Subcutaneous adipose tissue (tissue), 4 donors: ENCODE data around the gene CSMD2. TPM values are rescaled to one million over a fixed set of nuclear protein-coding genes. Genes with fewer than 3 reads are reported as not detected.

Source experiments
- total RNA-seq, 4 donors: library from RNA; depleted of rRNA; stranded (reverse); fragments of >200 nt; gene quantifications; one replicate each; pipeline ENCODE4 v1.1.0, GENCODE V29; 2016
- TF ChIP-seq, protein P1 (sequence below): fragments of 450-650 bp; IDR thresholded peaks from one replicate; pipeline ENCODE4 v1.5.1; 2016; ENCODE audit warnings: low read depth, mild to moderate bottlenecking, control low read depth, antibody characterized with exemption, moderate library complexity

The CSMD2 gene
- total RNA-seq, 4 donors from 2014 or later, result 0.38 to 4.4 (median 1.00) TPM

- TF ChIP-seq, protein P1, sequence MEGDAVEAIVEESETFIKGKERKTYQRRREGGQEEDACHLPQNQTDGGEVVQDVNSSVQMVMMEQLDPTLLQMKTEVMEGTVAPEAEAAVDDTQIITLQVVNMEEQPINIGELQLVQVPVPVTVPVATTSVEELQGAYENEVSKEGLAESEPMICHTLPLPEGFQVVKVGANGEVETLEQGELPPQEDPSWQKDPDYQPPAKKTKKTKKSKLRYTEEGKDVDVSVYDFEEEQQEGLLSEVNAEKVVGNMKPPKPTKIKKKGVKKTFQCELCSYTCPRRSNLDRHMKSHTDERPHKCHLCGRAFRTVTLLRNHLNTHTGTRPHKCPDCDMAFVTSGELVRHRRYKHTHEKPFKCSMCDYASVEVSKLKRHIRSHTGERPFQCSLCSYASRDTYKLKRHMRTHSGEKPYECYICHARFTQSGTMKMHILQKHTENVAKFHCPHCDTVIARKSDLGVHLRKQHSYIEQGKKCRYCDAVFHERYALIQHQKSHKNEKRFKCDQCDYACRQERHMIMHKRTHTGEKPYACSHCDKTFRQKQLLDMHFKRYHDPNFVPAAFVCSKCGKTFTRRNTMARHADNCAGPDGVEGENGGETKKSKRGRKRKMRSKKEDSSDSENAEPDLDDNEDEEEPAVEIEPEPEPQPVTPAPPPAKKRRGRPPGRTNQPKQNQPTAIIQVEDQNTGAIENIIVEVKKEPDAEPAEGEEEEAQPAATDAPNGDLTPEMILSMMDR, result no peak
Observed at GRCh38 chr1:33501309-33501708, 663.7 kb downstream of the CSMD2 start.

- TF ChIP-seq, protein P1, result no peak
Observed at GRCh38 chr1:33500547-33500946, 664.5 kb downstream of the CSMD2 start.

DNA sequence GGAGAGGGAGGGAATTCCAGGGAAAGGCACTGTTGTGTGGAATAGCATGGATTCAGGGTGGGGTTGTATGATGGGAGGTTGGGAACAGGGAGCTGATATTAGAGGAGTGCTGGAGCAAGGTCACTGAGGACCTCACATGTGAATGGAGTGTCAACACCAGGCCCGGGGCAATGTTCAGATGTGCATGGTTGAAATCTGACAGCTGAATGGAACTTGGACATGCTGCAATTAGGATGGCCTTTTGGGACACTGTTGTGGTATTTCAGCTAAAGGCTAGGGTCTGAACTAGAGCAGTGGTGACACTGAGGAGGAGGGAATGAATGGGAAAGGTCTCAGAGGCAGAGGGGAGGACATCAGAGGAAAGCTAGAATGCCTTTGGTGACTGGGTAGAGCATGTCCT, 667.6 kb downstream of the CSMD2 start:
- TF ChIP-seq, protein P1, result no peak

DNA sequence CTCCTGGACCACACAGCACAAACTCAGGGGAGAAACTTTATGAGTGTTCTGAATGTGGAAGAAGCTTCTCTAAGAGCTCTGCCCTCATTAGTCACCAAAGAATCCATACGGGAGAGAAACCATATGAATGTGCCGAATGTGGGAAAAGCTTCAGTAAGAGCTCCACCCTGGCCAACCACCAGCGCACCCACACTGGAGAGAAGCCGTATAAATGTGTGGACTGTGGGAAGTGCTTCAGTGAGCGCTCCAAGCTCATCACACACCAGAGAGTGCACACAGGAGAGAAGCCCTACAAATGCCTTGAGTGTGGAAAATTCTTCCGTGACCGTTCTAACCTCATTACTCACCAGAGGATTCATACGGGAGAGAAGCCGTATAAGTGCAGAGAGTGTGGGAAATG, 670.1 kb downstream of the CSMD2 start:
- TF ChIP-seq, protein P1, result no peak

DNA sequence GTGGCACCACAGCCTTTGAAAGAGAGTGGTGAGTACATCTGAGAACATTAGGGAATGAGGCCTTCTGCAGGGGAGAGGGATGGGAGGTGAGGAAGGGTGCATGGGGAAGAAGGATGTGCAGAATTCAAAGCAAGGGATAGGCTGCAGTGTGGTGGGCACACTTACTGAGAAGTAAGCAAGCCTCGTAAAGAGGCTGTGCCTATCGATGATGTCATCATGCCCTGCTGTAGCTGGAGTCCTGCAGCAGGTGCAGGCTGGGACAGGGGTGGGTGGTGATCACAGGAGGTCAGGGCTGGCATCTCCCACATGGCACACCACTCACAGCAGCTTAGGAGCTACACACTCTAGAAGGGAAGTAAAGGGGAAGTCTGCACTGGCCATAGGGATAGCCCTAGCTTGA, 676.4 kb downstream of the CSMD2 start:
- TF ChIP-seq, protein P1, result no peak

DNA sequence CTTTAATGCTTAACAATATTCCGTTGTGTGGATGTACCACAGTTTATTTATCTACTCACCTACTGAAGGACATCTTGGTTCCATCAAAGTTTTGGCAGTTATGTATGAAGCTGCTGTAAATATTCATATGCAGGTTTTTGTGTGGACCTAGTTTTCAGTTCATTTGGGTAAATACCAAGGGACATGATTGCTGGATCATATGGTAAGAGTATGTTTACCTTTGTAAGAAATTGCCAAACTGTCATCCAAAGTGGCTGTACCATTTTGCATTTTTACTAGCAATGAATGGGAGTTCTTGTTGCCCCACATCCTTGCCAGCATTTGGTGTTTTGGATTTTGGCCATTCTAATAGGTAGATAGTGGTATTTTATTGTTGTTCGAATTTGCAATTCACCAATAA, 682.6 kb downstream of the CSMD2 start:
- TF ChIP-seq, protein P1, result no peak

- TF ChIP-seq, protein P1, result no peak
Observed at GRCh38 chr1:33477451-33477850, 687.6 kb downstream of the CSMD2 start.
